Breast epithelium (tissue), 3 donors: ENCODE data around the gene D2HGDH.

Experiments used
- POLR2AphosphoS5 ChIP-seq, 3 donors: sonication (generic); formaldehyde crosslinking; IDR thresholded peaks; one replicate each; pipeline ENCODE4 v1.6.1; 2017; ENCODE audit warnings: antibody characterized with exemption in 3 of 3
- TF ChIP-seq, protein P1 (sequence below), 3 donors: fragments of 450-650 bp; IDR thresholded peaks; one replicate each; pipeline ENCODE4 v1.5.1; 2016 to 2017; ENCODE audit warnings: antibody characterized with exemption in 3 of 3, mild to moderate bottlenecking in 3 of 3, moderate library complexity in 3 of 3

DNA sequence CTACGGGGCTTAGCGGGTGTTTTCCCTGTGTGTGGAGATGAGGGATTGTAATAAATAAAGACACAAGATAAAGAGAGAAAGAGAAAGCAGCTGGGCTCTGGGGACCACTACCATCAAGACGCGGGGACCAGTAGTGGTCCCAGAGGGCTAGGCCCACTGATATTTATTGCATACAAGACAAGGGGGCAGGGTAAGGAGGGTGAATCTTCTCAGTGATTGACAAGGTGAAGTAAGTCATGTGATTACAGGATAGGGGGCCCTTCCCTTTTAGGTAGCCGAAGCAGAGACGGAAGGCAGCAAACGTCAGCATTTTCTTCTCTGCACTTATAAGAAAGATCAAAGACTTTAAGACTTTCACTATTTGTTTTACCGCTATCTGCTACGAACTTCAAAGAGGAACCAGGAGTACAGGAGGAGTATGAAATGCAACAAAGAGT, 37.7 kb downstream of the D2HGDH start:
- TF ChIP-seq, protein P1, sequence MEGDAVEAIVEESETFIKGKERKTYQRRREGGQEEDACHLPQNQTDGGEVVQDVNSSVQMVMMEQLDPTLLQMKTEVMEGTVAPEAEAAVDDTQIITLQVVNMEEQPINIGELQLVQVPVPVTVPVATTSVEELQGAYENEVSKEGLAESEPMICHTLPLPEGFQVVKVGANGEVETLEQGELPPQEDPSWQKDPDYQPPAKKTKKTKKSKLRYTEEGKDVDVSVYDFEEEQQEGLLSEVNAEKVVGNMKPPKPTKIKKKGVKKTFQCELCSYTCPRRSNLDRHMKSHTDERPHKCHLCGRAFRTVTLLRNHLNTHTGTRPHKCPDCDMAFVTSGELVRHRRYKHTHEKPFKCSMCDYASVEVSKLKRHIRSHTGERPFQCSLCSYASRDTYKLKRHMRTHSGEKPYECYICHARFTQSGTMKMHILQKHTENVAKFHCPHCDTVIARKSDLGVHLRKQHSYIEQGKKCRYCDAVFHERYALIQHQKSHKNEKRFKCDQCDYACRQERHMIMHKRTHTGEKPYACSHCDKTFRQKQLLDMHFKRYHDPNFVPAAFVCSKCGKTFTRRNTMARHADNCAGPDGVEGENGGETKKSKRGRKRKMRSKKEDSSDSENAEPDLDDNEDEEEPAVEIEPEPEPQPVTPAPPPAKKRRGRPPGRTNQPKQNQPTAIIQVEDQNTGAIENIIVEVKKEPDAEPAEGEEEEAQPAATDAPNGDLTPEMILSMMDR (IDR thresholded peaks at IDR 0.05): no peak
- TF ChIP-seq POLR2AphosphoS5 (IDR thresholded peaks at IDR 0.05): no peak
